T-helper 1 cell treated with Interleukin-12 subunit alpha and Interleukin-12 subunit beta and Interleukin-4 antibody, amounts not matched to agents 30 ng/mL and 1 ng/mL, for 36 hours (primary cell): ENCODE results near the gene HSD17B10. TPM values are rescaled to one million over a fixed set of nuclear protein-coding genes. Genes with fewer than 3 reads are reported as not detected.

ENCODE experiments used
- intact Hi-C: fragments of 100-400 bp; cut with micrococcal nuclease; formaldehyde crosslinking; loops from one replicate; pipeline ENCODE4 v1.15.1; 2024
- total RNA-seq: library from RNA; stranded (reverse); gene quantifications from 2 replicates; pipeline ENCODE4 v1.2.3, GENCODE V29; 2022

HSD17B10 gene
- total RNA-seq, 1 donor from 2014 or later = 123 TPM

- intact Hi-C loops = loop anchor here (10.0 kb wide), 2 partner anchors 1006 to 1366 kb away; partner anchors contain the start of genes MAGED2 and TSR2
Measured at GRCh38 chrX:53438174-53438831, 4.1 kb upstream of the HSD17B10 start.

- intact Hi-C loops = loop anchor here (10.0 kb wide), 2 partner anchors 1008 to 1368 kb away; partner anchors contain the start of genes MAGED2 and TSR2
Measured at GRCh38 chrX:53437206-53437605, 3.0 kb upstream of the HSD17B10 start.

GRCh38 chrX:53435997-53436396 is 1.8 kb upstream of the HSD17B10 start:
- intact Hi-C loops = loop anchor here (1.0 to 10.0 kb wide), 4 partner anchors 119 to 1369 kb away; partner anchors contain the start of genes MAGED2 and TSR2

- intact Hi-C loops = loop anchor here (10.0 kb wide), 2 partner anchors 1015 to 1375 kb away; partner anchors contain the start of genes MAGED2 and TSR2
Measured at GRCh38 chrX:53430231-53430630, 3.9 kb downstream of the HSD17B10 start.

GRCh38 chrX:53429755-53430154 is 4.4 kb downstream of the HSD17B10 start:
- intact Hi-C loops = loop anchor here (10.0 kb wide), 2 partner anchors 1015 to 1375 kb away; partner anchors contain the start of genes MAGED2 and TSR2

- intact Hi-C loops = loop anchor here (1.0 to 5.0 kb wide), 8 partner anchors 11 to 1216 kb away; partner anchors contain the start of genes HSD17B10, KDM5C, PHF8 and TSPYL2
Measured at GRCh38 chrX:53422861-53423306, 11.3 kb downstream of the HSD17B10 start, which contains the start of gene RIBC1. Gene RIBC1, plus strand, starts transcription at chrX:53422873. Its CDS starts 3,404 bp downstream, at chrX:53426277.

- intact Hi-C loops = loop anchor here (1.0 to 5.0 kb wide), 8 partner anchors 12 to 1217 kb away; partner anchors contain the start of genes HSD17B10, KDM5C, PHF8 and TSPYL2
Measured at GRCh38 chrX:53422086-53422860, 11.9 kb downstream of the HSD17B10 start, which contains the start of gene SMC1A. Gene SMC1A, minus strand, starts transcription at chrX:53422654. Its CDS starts 54 bp downstream, at chrX:53422600.

- intact Hi-C loops = loop anchor here (1.0 to 5.0 kb wide), 8 partner anchors 13 to 1218 kb away; partner anchors contain the start of genes HSD17B10, KDM5C, PHF8 and TSPYL2
Measured at GRCh38 chrX:53421772-53422085, 12.4 kb downstream of the HSD17B10 start.

- intact Hi-C loops = loop anchor here (5.0 kb wide), 1 partner anchor 424 kb away; no protein-coding TSS in a partner anchor
Measured at GRCh38 chrX:53421125-53421524, 13.0 kb downstream of the HSD17B10 start.

- intact Hi-C loops = loop anchor here (5.0 kb wide), 1 partner anchor 423 kb away; no protein-coding TSS in a partner anchor
Measured at GRCh38 chrX:53420351-53420750, 13.8 kb downstream of the HSD17B10 start.

- intact Hi-C loops = no loop called here
Measured at GRCh38 chrX:53412446-53412845, 21.7 kb downstream of the HSD17B10 start.

GRCh38 chrX:53403535-53403934 is 30.6 kb downstream of the HSD17B10 start:
- intact Hi-C loops = no loop called here

GRCh38 chrX:53398216-53398615 is 36.0 kb downstream of the HSD17B10 start:
- intact Hi-C loops = loop anchor here (10.0 kb wide), 1 partner anchor 157 kb away; no protein-coding TSS in a partner anchor

- intact Hi-C loops = loop anchor here (10.0 kb wide), 1 partner anchor 159 kb away; no protein-coding TSS in a partner anchor
Measured at GRCh38 chrX:53395605-53396298, 38.4 kb downstream of the HSD17B10 start.

GRCh38 chrX:53383376-53384076 is 50.6 kb downstream of the HSD17B10 start:
- intact Hi-C loops = no loop called here

Other genes starting within 250 kb of the HSD17B10 start
- 97.3 and 104 TPM in 2 replicates for gene KDM5C, start 209.2 kb downstream of the HSD17B10 start, total RNA-seq
- 0.20 and 0.29 TPM in 2 replicates for gene IQSEC2, start 152.8 kb downstream of the HSD17B10 start, total RNA-seq
- gene SMC1A, start 11.7 kb downstream of the HSD17B10 start, total RNA-seq = 104 and 109 TPM in 2 replicates
- gene RIBC1, start 11.5 kb downstream of the HSD17B10 start, total RNA-seq = 0.54 and 0.59 TPM in 2 replicates